Activated CD4-positive, alpha-beta memory T cell treated with anti-CD3 and anti-CD28 coated beads, Interleukin-2, amount 10 ng/mL, durations not matched to agents 7 days and 5 days (primary cell): ENCODE data around the gene PITRM1. TPM values are rescaled to one million over a fixed set of nuclear protein-coding genes. Genes with fewer than 3 reads are reported as not detected.

ENCODE experiments used
- CTCF ChIA-PET: fragments of 350-600 bp; sonication (Branson Sonifier 250); formaldehyde crosslinking; loops from one replicate; lab custom pipeline; 2021; ENCODE audit warnings: antibody characterized with exemption, inconsistent platforms; lab: Charles Lee
- POLR2A ChIA-PET: fragments of 350-600 bp; sonication (Branson Sonifier 250); formaldehyde crosslinking; loops from one replicate; lab custom pipeline; 2021; ENCODE audit warnings: antibody characterized with exemption; lab: Charles Lee
- DNase-seq: peaks from one replicate; pipeline ENCODE4 v3.0.0-alpha.2; 2020
- H3K27ac Mint-ChIP-seq: one replicate; pipeline ENCODE4 v1.8.0; 2021; ENCODE audit warnings: mild to moderate bottlenecking, mixed read lengths
- H3K27me3 Mint-ChIP-seq: one replicate; pipeline ENCODE4 v1.8.0; 2021; ENCODE audit warnings: mixed read lengths
- H3K36me3 Mint-ChIP-seq: one replicate; pipeline ENCODE4 v1.8.0; 2021; ENCODE audit warnings: low read depth, mixed read lengths
- H3K4me1 Mint-ChIP-seq: one replicate; pipeline ENCODE4 v1.8.0; 2021; ENCODE audit warnings: mixed read lengths
- H3K4me3 Mint-ChIP-seq: one replicate; pipeline ENCODE4 v1.8.0; 2021; ENCODE audit warnings: mild to moderate bottlenecking, mixed read lengths
- H3K9me3 Mint-ChIP-seq: one replicate; pipeline ENCODE4 v1.8.0; 2021; ENCODE audit warnings: mixed read lengths
- total RNA-seq, 2 experiments: library from RNA; stranded (reverse); gene quantifications; one replicate each; pipeline ENCODE4 v1.2.3, GENCODE V29; 2021

Gene PITRM1
- total RNA-seq, 2 experiments from 2014 or later: 53.7 to 56.7 TPM

DNA sequence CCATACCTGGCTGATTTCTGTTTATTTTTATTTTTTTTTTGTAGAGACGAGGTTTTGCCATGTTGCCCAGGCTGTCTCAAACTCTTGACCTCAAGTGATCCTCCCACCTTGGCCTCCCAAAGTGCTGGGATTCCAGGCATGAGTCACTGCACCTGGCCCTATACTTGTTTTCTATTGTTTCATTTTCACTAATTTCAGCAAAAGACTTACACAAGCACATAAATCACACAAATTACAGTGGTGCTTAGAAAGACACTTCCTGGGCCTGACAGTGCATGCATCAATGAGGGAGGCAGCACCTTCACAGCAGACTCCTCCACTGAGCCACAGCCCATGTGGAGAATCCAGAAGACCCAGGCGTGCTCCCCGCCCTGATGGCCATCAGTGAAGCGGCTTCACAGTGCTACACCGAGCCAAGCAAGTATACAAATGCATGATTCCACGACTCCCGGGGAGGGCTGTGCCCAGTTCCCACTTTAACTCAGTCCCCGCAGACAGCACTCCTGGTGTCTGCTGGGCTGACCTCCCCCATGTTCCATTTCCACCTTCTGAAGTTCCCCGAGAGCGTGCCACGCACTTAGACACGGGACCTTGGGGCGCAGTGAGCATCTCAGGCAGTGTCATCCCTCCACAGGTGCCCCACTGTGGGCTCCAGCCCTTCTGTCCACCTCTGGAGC lies 20.6 kb downstream of the PITRM1 start:
- H3K27ac Mint-ChIP-seq: no peak overlapping the region
- H3K36me3 Mint-ChIP-seq: peaks cover 70% of the 10 kb centered on the region
- POLR2A ChIA-PET: interaction anchor here (1.3 kb wide), 1 partner anchor 17 kb away, joined by 3 read pairs; no protein-coding TSS in a partner anchor
- DNase-seq: no peak
- H3K27me3 Mint-ChIP-seq: no peaks in the 10 kb centered on the region
- H3K4me3 Mint-ChIP-seq: no peak overlapping the region
- peaks cover 11% of the 10 kb centered on the region for H3K4me1 Mint-ChIP-seq
- H3K9me3 Mint-ChIP-seq: no peaks in the 10 kb centered on the region
- CTCF ChIA-PET: no interaction called here

DNA sequence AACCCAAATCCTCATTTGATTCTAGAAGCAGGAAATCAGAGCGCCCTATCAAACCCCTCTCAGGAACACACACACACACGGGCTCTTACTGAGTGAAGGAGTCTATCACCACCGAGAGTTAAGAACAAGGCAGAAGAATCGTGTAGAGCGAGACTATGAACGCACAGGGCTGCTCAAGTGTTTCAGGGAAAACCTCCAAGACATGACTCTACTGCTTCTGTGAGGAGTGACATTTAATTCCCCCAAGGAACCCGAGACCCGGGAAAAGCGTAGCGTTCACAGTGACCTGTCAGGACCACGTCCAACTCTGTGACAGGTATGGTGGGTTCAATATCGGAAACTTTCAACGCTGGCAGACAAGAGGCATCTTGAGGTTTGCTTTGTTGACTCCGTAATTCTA lies 21.6 kb downstream of the PITRM1 start:
- DNase-seq: no peak
- peaks cover 11% of the 10 kb centered on the region for H3K4me1 Mint-ChIP-seq
- H3K27ac Mint-ChIP-seq: no peak overlapping the region
- no peaks in the 10 kb centered on the region for H3K27me3 Mint-ChIP-seq
- ChIA-PET CTCF (no interaction called here), POLR2A (no interaction called here)
- no peaks in the 10 kb centered on the region for H3K9me3 Mint-ChIP-seq
- no peak overlapping the region for H3K4me3 Mint-ChIP-seq
- H3K36me3 Mint-ChIP-seq: peaks cover 65% of the 10 kb centered on the region

DNA sequence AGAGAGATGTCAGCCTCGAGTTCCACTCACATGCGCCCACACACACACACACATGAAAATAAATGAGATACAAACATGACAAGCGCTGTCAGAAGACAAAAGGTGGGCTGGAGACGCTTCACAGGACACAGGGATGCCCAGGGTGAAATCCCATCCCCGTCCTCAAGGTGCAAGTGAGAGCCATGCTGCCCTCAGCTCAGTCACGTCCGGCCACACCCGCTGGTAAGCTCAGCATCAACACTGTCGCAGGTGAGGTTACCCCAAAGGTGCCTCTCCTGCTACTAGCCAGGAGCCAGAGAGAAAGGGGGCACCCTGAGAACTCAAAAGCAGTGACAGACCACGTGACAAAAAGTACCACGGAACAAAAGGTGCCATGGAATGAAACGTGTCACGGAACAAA lies 22.2 kb downstream of the PITRM1 start:
- POLR2A ChIA-PET: no interaction called here
- Mint-ChIP-seq H3K27me3 (no peaks in the 10 kb centered on the region), H3K4me3 (no peak overlapping the region), H3K9me3 (no peaks in the 10 kb centered on the region), H3K4me1 (peaks cover 11% of the 10 kb centered on the region), H3K27ac (no peak overlapping the region), H3K36me3 (peaks cover 65% of the 10 kb centered on the region)
- CTCF ChIA-PET: no interaction called here
- no peak for DNase-seq

DNA sequence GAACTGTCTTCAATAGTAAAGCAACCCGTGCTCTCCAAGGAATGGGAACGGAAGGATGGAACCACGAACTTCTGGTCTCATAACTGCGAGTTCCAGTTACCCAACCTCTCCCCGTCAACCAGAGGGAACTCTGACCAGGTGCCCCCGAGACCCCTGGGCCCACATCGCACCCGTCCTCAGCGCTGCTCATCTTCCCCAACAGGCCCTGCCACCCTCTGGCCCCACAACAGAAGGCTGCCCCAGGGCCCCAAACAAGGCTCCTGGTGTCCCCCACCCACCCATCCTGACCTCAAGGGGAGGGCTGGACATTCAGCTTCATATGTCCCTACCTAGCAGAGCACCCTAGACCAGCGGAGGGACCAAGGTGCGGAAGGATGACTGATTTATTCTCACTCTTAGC lies 22.7 kb downstream of the PITRM1 start:
- H3K9me3 Mint-ChIP-seq: no peaks in the 10 kb centered on the region
- CTCF ChIA-PET: no interaction called here
- DNase-seq: no peak
- no peaks in the 10 kb centered on the region for H3K27me3 Mint-ChIP-seq
- H3K36me3 Mint-ChIP-seq: peaks cover 66% of the 10 kb centered on the region
- POLR2A ChIA-PET: no interaction called here
- no peak overlapping the region for H3K27ac Mint-ChIP-seq
- no peak overlapping the region for H3K4me3 Mint-ChIP-seq
- peaks cover 11% of the 10 kb centered on the region for H3K4me1 Mint-ChIP-seq

DNA sequence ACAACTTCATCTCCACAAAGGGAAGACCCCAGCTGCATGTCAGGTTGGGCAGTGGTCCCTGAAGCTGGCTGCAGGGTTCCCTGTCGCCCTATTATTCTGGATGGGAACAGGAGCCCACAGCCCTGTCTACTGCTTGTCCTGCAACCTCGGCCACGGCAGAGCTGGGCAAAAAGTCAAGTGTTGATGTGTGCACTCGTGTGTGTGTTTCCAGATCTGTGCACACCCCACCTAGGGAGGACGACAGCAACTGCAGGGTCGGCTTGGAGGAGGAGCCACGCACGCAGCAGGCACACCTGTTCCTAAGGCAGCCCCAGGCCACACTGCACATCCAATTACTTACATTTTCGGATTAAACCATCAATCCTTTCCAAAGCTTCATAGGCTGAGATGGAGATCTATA lies 23.6 kb downstream of the PITRM1 start:
- ChIA-PET CTCF (no interaction called here), POLR2A (no interaction called here)
- DNase-seq: no peak
- Mint-ChIP-seq H3K4me3 (no peak overlapping the region), H3K36me3 (peaks cover 65% of the 10 kb centered on the region), H3K9me3 (no peaks in the 10 kb centered on the region), H3K4me1 (peaks cover 11% of the 10 kb centered on the region), H3K27ac (no peak overlapping the region), H3K27me3 (no peaks in the 10 kb centered on the region)

DNA sequence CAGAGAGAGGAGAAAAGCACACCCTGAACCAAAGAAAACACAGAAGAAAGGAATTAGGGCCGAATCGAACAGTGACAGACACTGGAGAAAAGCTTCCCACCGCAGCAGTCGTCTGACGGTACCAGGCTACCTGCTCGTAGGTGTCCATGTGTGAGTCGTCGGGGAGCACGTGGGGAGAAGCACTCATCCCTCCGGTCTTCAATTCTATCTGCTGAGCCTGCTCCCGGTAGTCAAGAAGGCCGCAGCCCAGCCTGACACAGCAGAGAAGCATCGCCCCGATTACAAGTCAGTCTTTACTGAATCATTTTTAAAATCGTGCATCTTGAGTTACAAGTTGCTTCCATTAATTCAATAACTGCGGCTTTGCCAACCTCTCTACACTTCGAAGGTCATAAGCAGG lies 24.5 kb downstream of the PITRM1 start:
- Mint-ChIP-seq H3K4me1 (peaks cover 11% of the 10 kb centered on the region), H3K36me3 (peaks cover 65% of the 10 kb centered on the region), H3K9me3 (no peaks in the 10 kb centered on the region), H3K4me3 (no peak overlapping the region), H3K27me3 (no peaks in the 10 kb centered on the region), H3K27ac (no peak overlapping the region)
- ChIA-PET CTCF (no interaction called here), POLR2A (interaction anchor here (0.8 kb wide), 1 partner anchor 24 kb away, joined by 3 read pairs; the partner anchor contains the start of gene PITRM1)
- DNase-seq: no peak

DNA sequence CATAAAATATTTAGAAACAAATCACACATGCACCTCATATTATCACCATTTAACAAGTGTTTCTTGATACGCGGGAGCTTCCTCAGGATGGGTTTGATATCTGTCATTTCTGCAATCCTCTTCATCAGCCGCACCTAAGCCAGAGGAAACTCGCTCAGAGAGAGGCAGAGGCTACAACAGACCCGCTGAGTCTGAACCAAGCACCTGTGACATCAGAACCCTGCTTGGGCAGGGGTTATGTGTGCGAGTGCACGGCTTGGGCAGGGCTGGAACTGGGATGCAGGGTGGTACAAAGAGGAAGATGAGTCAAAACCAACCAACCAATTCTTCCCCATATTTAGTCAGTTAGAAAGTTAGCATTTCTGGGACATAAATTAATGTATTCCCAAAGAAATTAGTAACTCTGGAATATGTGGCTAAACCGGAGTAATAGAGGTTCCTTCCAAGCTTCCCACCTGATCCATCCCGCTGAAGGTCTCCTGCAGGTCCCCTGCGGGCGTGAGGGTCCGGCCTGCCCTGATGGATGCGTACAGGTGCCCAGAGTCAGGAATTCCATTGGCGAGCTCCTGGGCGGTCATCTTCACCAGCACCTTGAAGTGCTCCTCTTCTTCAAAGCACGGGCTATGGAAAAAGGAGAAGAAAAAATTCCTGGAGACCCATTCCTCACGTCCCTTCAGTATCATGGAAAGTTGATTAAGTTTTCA lies 25.3 kb downstream of the PITRM1 start:
- Mint-ChIP-seq H3K9me3 (no peaks in the 10 kb centered on the region), H3K36me3 (peaks cover 64% of the 10 kb centered on the region), H3K27me3 (no peaks in the 10 kb centered on the region), H3K27ac (no peak overlapping the region), H3K4me3 (no peak overlapping the region), H3K4me1 (peaks cover 4% of the 10 kb centered on the region)
- ChIA-PET CTCF (no interaction called here), POLR2A (no interaction called here)
- DNase-seq: no peak

DNA sequence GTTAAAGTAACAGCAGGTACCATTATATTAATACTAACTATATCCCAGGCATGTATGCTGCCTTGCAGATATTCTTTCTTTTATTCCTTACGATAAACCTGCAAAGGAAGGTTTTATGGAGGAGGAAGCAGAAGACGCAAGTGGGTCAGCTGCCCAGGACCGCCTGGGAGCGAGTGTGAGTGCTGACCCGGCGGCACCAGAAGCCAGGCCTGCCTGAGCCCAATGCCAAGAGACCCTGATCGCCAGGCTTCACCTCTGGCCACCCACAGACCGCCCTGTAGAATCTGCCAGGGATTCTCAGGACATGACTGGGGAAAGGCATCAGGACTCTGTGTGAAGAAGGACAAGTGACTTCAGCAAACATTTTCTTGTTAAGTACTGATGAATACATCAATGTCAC lies 26.3 kb downstream of the PITRM1 start:
- Mint-ChIP-seq H3K4me3 (no peak overlapping the region), H3K4me1 (no peaks in the 10 kb centered on the region), H3K27me3 (no peaks in the 10 kb centered on the region), H3K27ac (no peak overlapping the region), H3K9me3 (no peaks in the 10 kb centered on the region), H3K36me3 (peaks cover 66% of the 10 kb centered on the region)
- no peak for DNase-seq
- ChIA-PET CTCF (no interaction called here), POLR2A (no interaction called here)

DNA sequence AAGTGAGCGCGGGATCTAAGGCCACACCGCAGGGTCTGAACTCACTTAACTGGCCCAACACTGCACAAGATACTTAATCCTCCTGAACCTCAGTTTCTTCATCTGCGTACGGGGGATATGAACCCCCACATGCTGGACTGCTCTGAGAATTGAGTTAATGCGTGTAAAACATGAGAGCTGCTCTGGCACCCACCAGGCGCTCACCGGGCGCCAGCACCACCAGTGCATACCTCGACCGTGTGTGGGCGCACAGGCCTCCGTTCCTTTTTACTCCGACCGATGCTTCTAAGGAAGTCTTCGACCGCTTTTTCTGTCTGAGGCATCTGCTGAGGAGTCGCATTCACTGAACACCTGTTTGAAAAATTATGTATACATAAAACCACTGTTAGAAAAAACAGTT lies 27.2 kb downstream of the PITRM1 start:
- no peak for DNase-seq
- no peaks in the 10 kb centered on the region for H3K27me3 Mint-ChIP-seq
- H3K36me3 Mint-ChIP-seq: peaks cover 64% of the 10 kb centered on the region
- ChIA-PET CTCF (no interaction called here), POLR2A (no interaction called here)
- no peaks in the 10 kb centered on the region for H3K9me3 Mint-ChIP-seq
- no peak overlapping the region for H3K27ac Mint-ChIP-seq
- no peak overlapping the region for H3K4me3 Mint-ChIP-seq
- H3K4me1 Mint-ChIP-seq: no peaks in the 10 kb centered on the region

DNA sequence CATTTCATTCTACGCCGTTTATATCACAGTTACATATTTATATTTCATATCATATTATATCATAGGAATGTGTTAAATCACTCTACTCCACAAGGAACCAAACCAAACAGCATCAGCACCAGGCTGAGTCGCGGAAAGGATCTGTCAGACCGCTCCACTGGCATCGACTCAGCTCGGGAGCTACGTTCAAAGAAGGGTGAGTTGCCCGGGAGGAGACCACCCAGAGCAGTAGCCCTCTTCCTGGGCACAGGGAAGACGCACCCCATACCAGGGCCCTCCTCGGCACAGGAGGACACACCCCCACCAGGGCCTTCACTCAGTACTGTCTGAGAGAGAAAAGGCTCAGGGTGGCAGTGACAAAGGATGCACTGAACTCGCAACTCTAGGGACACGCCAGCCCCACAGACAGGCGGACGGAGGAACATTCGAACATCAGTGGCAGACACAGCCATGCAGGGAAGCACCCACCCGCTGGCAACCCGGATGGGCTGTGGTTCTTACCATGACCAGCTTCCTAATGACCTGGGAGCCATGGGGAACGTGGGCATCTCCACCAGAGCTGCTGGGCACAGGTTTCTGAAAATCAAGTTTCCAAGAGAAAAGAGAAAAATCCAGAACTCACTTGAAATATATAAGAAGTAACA lies 28.7 kb downstream of the PITRM1 start:
- Mint-ChIP-seq H3K36me3 (peaks cover 73% of the 10 kb centered on the region), H3K4me3 (no peak overlapping the region), H3K27me3 (no peaks in the 10 kb centered on the region), H3K27ac (no peak overlapping the region), H3K4me1 (no peaks in the 10 kb centered on the region), H3K9me3 (no peaks in the 10 kb centered on the region)
- POLR2A ChIA-PET: no interaction called here
- CTCF ChIA-PET: no interaction called here
- no peak for DNase-seq

DNA sequence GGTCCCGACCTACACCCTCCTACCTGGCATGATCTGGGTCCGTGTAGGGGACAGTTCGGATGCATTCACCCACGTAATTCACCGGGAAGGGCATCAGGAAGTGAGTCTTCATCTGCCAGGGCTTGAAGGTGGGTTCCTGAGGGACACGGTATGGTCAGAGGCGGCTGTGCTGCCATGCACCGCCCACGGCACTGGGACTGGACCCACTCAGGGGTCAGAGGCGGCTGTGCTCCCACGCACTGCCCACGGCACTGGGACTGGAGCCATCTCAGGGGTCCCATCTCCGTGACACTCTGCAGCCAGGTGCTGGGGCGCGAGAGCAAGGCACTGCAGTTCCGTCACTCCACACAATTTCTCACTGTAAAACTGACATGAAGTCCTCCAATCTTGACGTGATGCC lies 29.2 kb downstream of the PITRM1 start:
- H3K36me3 Mint-ChIP-seq: peaks cover 78% of the 10 kb centered on the region
- no peaks in the 10 kb centered on the region for H3K27me3 Mint-ChIP-seq

DNA sequence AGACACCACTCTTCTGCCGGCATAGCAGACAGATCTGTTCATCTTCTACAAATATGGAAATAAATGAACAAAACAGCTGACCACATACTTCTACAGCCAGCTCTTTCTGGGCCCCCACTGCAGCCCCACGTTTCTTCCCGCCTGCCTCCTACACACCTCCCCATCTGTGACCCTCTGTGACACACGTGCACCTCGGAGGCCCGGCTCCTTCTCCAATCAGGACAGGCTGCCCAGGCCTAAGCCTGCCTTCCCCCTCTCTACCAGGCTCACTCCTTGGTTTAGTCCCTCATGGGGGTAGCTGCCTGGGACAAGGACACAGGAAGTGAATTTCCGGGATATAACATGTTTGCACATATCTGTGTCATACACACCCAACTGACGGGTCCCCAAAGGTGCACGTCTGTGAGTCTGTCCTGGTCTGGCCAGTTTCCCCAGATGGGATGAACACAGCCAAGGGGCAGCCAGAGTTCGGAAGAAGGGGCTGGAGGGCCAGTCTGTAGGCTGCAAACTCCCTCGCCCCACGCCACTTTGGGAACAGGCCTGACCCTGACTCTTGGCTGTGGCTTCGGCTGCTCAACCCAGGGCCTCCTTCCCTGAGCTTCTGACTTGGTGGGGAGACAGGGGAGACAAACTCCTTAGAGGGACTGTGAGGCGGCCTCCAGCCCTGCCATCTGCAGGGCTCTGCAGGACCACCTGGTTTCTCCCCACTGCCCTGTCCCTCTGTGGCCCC lies 30.3 kb downstream of the PITRM1 start:
- H3K9me3 Mint-ChIP-seq: no peaks in the 10 kb centered on the region
- H3K4me1 Mint-ChIP-seq: no peaks in the 10 kb centered on the region
- H3K36me3 Mint-ChIP-seq: peaks cover 78% of the 10 kb centered on the region
- ChIA-PET CTCF (no interaction called here), POLR2A (interaction anchor here (1.0 kb wide), 1 partner anchor 30 kb away, joined by 3 read pairs; the partner anchor contains the start of gene PITRM1)
- no peak for DNase-seq
- H3K27ac Mint-ChIP-seq: no peak overlapping the region
- no peak overlapping the region for H3K4me3 Mint-ChIP-seq
- H3K27me3 Mint-ChIP-seq: no peaks in the 10 kb centered on the region

More for the DNA sequence above, 29.2 kb downstream of the PITRM1 start:
- H3K4me1 Mint-ChIP-seq: no peaks in the 10 kb centered on the region
- no peak for DNase-seq
- ChIA-PET POLR2A (no interaction called here), CTCF (no interaction called here)
- H3K4me3 Mint-ChIP-seq: no peak overlapping the region
- no peaks in the 10 kb centered on the region for H3K9me3 Mint-ChIP-seq
- no peak overlapping the region for H3K27ac Mint-ChIP-seq
